Kidney (tissue), 22 donors: ENCODE data around the gene ZNF423. TPM values are rescaled to one million over a fixed set of nuclear protein-coding genes. Genes with fewer than 3 reads are reported as not detected.

Experiments
- DNase-seq, 5 donors: peaks; one replicate each; pipeline ENCODE4 v3.0.0-alpha.2; 2013 to 2020
- FAIRE-seq: peaks from 2 replicates; lab custom pipeline; 2012; peaks lifted over from hg19 to GRCh38; lab: Jason Lieb, UNC
- H3K27ac ChIP-seq, 2 donors: one replicate each; pipeline ENCODE4 v1.7.0; 2013; ENCODE audit warnings: low read depth in 2 of 2, low read length in 2 of 2, inconsistent platforms in 1 of 2
- H3K27me3 ChIP-seq: one replicate; pipeline ENCODE4 v1.7.1; 2013; ENCODE audit warnings: low read length, inconsistent platforms; ENCODE audit not compliant: control insufficient read depth, insufficient read depth
- H3K36me3 ChIP-seq, 3 donors: one replicate each; pipeline versions ENCODE4 v1.7.0 to v1.7.1; 2013; ENCODE audit warnings: low read length in 3 of 3, control low read depth in 1 of 3, inconsistent platforms in 1 of 3; ENCODE audit not compliant: insufficient read depth in 3 of 3, control insufficient read depth in 2 of 3
- H3K4me1 ChIP-seq, 3 donors: one replicate each; pipeline versions ENCODE4 v1.7.0 to v1.7.1; 2013; ENCODE audit warnings: low read length in 3 of 3, inconsistent platforms in 1 of 3, low read depth in 1 of 3; ENCODE audit not compliant: control insufficient read depth in 2 of 3, insufficient read depth in 2 of 3
- H3K4me3 ChIP-seq, 3 donors: one replicate each; pipeline versions ENCODE4 v1.7.0 to v1.8.1; 2013; ENCODE audit warnings: low read length in 3 of 3, control low read depth in 1 of 3, inconsistent platforms in 1 of 3
- H3K9ac ChIP-seq, 3 donors: one replicate each; pipeline versions ENCODE4 v1.7.0 to v1.7.1; 2013; ENCODE audit warnings: low read length in 3 of 3, control low read depth in 1 of 3, inconsistent platforms in 1 of 3
- H3K9me3 ChIP-seq, 3 donors: one replicate each; pipeline versions ENCODE4 v1.7.0 to v1.7.1; 2013; ENCODE audit warnings: low read length in 3 of 3, control low read depth in 1 of 3, inconsistent platforms in 1 of 3; ENCODE audit not compliant: control insufficient read depth in 2 of 3, insufficient read depth in 1 of 3
- CTCF ChIP-seq: IDR thresholded peaks from 3 replicates; pipeline ENCODE4 v1.5.1; 2012; ENCODE audit warnings: mild to moderate bottlenecking, moderate library complexity, borderline replicate concordance; ENCODE audit not compliant: insufficient read depth; ENCODE audit errors: extremely low read depth
- intact Hi-C: fragments of 100-400 bp; cut with DNase I; formaldehyde crosslinking; loops from one replicate; pipeline ENCODE4 v1.11.1; 2022
- long read RNA-seq, 10 donors: library from polyadenylated mRNA in 1 of 10; unstranded in 1 of 10; transcript quantifications; one replicate each; pipeline ENCODE4 v2.0.0 and lab custom pipeline, GENCODE V29; 2021 to 2026
- polyA plus RNA-seq: library from polyadenylated mRNA; stranded (reverse); fragments of 350-450 nt; fragmentation: Illumina TruSeq; extraction: RNeasy Lipid Tissue Mini Kit (QIAGEN cat#74804); gene quantifications from one replicate; pipeline ENCODE4 v1.2.3, GENCODE V29; 2014; ENCODE audit warnings: low read depth, low replicate concordance; ENCODE audit not compliant: insufficient read depth
- total RNA-seq: library from RNA; stranded (reverse); fragmentation: NEBNext Ultra II Directional; extraction: Animal tissue kit (Norgen Biotek cat#: 25700); gene quantifications from one replicate; pipeline ENCODE4 v1.2.1, GENCODE V29; 2021
- donor health status: control.
- donor health status: control.
- donor health status: control.
- donor health status: control.
- donor health status: control.
- donor health status: DM: yes; HTN: yes; CAD: no.
- donor health status: Normal renal cell carcinoma (clear cell type).

The ZNF423 gene
- total RNA-seq (8.4 TPM), polyA plus RNA-seq (2.0 TPM)
- long read RNA-seq, donor 1, partial matches to known transcripts = 23 of 23 reads
- long read RNA-seq, donor 1, other reads (novel, unspliced or antisense) = 0 of 23 reads
- long read RNA-seq, donor 2, partial matches to known transcripts = 15 of 15 reads
- long read RNA-seq, donor 2, other reads (novel, unspliced or antisense) = 0 of 15 reads
- long read RNA-seq, donor 3, full-length matches to known transcripts = 2 of 9 reads
- long read RNA-seq, donor 3, partial matches to known transcripts = 7 of 9 reads
- long read RNA-seq, donor 3, other reads (novel, unspliced or antisense) = 0 of 9 reads
- long read RNA-seq, donor 4, full-length matches to known transcripts = 4 of 33 reads
- long read RNA-seq, donor 4, partial matches to known transcripts = 29 of 33 reads
- long read RNA-seq, donor 4, other reads (novel, unspliced or antisense) = 0 of 33 reads
- long read RNA-seq, donor 5 = 0 reads
- long read RNA-seq, donor 6, partial matches to known transcripts = 7 of 7 reads
- long read RNA-seq, donor 6, other reads (novel, unspliced or antisense) = 0 of 7 reads
- long read RNA-seq, donor 7, partial matches to known transcripts = 3 of 5 reads
- long read RNA-seq, donor 7, other reads (novel, unspliced or antisense) = 2 of 5 reads
- long read RNA-seq, donor 8, partial matches to known transcripts = 13 of 13 reads
- long read RNA-seq, donor 8, other reads (novel, unspliced or antisense) = 0 of 13 reads
- long read RNA-seq, donor 9 = 0 reads
- long read RNA-seq, donor 10, full-length matches to known transcripts = 2 of 28 reads
- long read RNA-seq, donor 10, partial matches to known transcripts = 26 of 28 reads
- long read RNA-seq, donor 10, other reads (novel, unspliced or antisense) = 0 of 28 reads

DNA sequence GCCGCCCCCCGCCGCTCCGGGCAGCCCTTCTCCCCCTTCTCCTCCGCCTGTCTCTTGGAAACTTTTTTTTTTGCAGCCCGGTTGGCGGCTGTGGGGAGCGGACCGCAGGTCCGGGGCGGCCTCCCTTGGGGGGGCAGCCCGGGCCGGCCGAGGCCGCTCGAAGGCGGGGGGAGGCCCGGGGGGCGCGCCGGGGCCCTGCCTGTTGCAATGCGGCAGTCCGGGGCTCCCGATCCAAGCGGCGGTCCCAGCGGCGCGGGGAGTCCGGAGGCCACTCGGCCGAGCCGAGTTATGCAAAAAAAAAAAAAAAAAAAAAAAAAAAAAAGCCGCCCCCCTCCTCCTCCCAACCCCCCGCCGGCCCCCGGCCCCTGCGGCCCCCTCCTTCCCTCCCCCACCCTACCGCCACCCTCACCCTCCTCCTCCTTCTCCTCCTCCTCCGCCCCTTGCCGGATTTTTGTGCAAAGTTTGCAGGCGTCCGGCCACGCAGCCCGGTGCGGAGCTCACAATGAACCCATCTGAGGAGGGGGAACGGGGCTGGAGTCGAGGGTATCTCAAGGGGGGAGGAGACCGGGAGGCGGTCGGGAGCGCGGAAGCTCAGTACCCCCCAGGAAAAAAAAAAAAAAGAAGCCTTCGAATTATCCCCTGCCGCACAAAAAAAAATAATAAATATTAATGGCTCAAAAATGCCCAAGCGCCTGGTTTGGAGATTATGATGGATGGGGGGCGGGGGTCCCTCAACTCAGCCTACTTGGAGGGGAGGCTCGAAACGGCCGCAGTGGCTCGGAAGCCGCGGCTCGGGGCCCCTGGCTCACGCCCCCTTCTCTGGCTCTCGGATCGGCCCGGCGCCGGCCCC, at the start of gene ZNF423:
Gene ZNF423 (minus strand): TSS at position 291 of the 850 bp plus-strand sequence. CDS start 338 bp downstream, outside the sequence.
- Histone ChIP-seq H3K4me1 (peaks cover 0 to 4% (median 2%) of the 10 kb centered on the region in 3 donors), H3K27ac (peak within 1 kb of the TSS; percentile 69 to 76), H3K27me3 (no peaks in the 10 kb centered on the region), H3K9me3 (no peaks in the 10 kb centered on the region), H3K9ac (no peak within 1 kb of the TSS), H3K4me3 (peak within 1 kb of the TSS; percentile 3 to 48 (median 43)), H3K36me3 (no peaks in the 10 kb centered on the region)
- FAIRE-seq (no peak), DNase-seq (peak; percentile 71 to 89 (median 82))
- no peak for TF ChIP-seq CTCF
- intact Hi-C loops = no loop called here

GRCh38 chr16:49904348-49905062, 48.6 kb upstream of the ZNF423 start:
- no peak overlapping the region for H3K9ac ChIP-seq
- no peak overlapping the region for H3K4me3 ChIP-seq
- no peak for FAIRE-seq
- TF ChIP-seq CTCF = no peak
- H3K9me3 ChIP-seq = no peaks in the 10 kb centered on the region
- H3K27ac ChIP-seq = no peak overlapping the region
- no peak for DNase-seq
- no peaks in the 10 kb centered on the region for H3K4me1 ChIP-seq
- intact Hi-C loops = no loop called here
- H3K27me3 ChIP-seq = no peaks in the 10 kb centered on the region
- H3K36me3 ChIP-seq = no peaks in the 10 kb centered on the region

DNA sequence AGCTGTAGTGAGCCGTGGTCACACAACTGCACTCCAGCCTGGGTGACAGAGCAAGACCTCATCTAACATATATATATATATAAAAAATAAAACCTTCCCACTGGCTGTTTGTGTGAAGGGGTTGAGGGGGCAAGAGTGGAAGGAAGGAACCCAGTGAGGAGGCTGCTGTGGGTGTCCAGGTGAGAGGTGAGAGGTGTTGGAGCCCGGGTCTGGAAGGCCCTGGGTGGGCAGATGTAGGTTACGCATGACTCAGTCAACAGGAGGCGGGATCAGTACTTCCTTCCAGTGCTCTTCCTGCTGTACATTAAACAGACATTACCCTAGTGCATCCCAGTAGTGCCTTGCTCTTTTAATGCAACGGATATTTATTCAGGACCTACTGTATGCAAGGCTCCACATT, 47.0 kb upstream of the ZNF423 start:
- H3K9ac ChIP-seq = no peak overlapping the region
- no peaks in the 10 kb centered on the region for H3K4me1 ChIP-seq
- H3K9me3 ChIP-seq = no peaks in the 10 kb centered on the region
- FAIRE-seq (no peak), DNase-seq (no peak)
- H3K36me3 ChIP-seq = no peaks in the 10 kb centered on the region
- no peaks in the 10 kb centered on the region for H3K27me3 ChIP-seq
- no peak overlapping the region for H3K27ac ChIP-seq
- no peak overlapping the region for H3K4me3 ChIP-seq
- no peak for TF ChIP-seq CTCF
- intact Hi-C loops = no loop called here
